HG02973 (cell line): ENCODE measurements around the gene TMEM255A.

Source experiments
- ATAC-seq: cut with Tn5 transposase; IDR thresholded peaks from one replicate; pipeline ENCODE4 v1.9.1; 2021; ENCODE audit warnings: moderate library complexity; ENCODE audit not compliant: unreplicated experiment

TMEM255A gene

GRCh38 chrX:120271218-120271617, 40.0 kb downstream of the TMEM255A start:
- no peak for ATAC-seq

- ATAC-seq = no peak
These were observed 40.7 kb downstream of the TMEM255A start for GRCh38 chrX:120270567-120270966.

- no peak for ATAC-seq
These were observed 41.8 kb downstream of the TMEM255A start for GRCh38 chrX:120269373-120270035.

GRCh38 chrX:120264341-120264740, 46.9 kb downstream of the TMEM255A start:
- ATAC-seq = no peak

- ATAC-seq = no peak
These were observed 48.2 kb downstream of the TMEM255A start for GRCh38 chrX:120262859-120263708.

GRCh38 chrX:120260369-120260768, 50.9 kb downstream of the TMEM255A start:
- no peak for ATAC-seq

- ATAC-seq = no peak
These were observed 57.5 kb downstream of the TMEM255A start for GRCh38 chrX:120253784-120254183.

- no peak for ATAC-seq
These were observed 59.7 kb downstream of the TMEM255A start for GRCh38 chrX:120251471-120252011.

- peak; percentile 92 for ATAC-seq
These were observed 60.6 kb downstream of the TMEM255A start, which contains the start of gene ZBTB33 for GRCh38 chrX:120250522-120251271. TSS of gene ZBTB33 (plus strand) at chrX:120250812. CDS start at chrX:120253416, 2,604 bp downstream.

GRCh38 chrX:120244735-120245498, 66.3 kb downstream of the TMEM255A start:
- ATAC-seq = peak; percentile 66

- no peak for ATAC-seq
These were observed 66.9 kb downstream of the TMEM255A start for GRCh38 chrX:120244395-120244734.

GRCh38 chrX:120242813-120243212, 68.4 kb downstream of the TMEM255A start:
- ATAC-seq = no peak

GRCh38 chrX:120238933-120239332, 72.3 kb downstream of the TMEM255A start:
- no peak for ATAC-seq

- ATAC-seq = no peak
These were observed 74.4 kb downstream of the TMEM255A start for GRCh38 chrX:120236687-120237479.

- ATAC-seq = no peak
These were observed 76.0 kb downstream of the TMEM255A start for GRCh38 chrX:120235284-120235683.

- no peak for ATAC-seq
These were observed 82.9 kb downstream of the TMEM255A start for GRCh38 chrX:120228187-120228908.

- ATAC-seq = no peak
These were observed 86.9 kb downstream of the TMEM255A start for GRCh38 chrX:120224388-120224787.

- ATAC-seq = no peak
These were observed 87.9 kb downstream of the TMEM255A start for GRCh38 chrX:120223374-120223773.
